ENCODE results near the gene GNA12. TPM values are rescaled to one million over a fixed set of nuclear protein-coding genes. Genes with fewer than 3 reads are reported as not detected.
A peak's percentile ranks its signal among the peaks of the same experiment; 100 is the strongest.
"Not testable (repeated sequence)": the region's sequence is repeated elsewhere in the genome, so short reads cannot be mapped to it uniquely, and the experiment has no call there.

The GNA12 gene
- total RNA-seq, 1 donor from 2014 or later, result 48.5 TPM

DNA sequence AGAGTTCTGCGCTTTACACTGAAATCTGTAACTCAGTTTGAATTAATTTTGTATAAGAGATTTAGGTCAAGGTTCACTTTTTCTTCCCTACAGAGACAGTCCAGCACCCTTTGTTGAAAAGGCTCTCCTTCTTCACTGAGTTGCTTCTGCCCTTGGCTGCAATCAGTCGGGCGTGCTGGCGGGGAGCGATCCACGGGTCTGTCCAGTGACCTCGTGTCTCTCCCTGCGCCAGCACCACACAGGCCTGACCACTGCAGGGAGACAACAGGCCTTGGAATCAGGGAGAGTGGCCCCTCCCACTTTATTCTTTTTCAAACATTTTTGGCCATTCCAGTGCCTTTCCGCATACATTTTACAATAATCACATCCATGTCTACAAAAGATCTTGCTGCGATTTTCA is 89.2 kb downstream of the GNA12 start:
- DNase-seq (ENCODE audit: low spot score), result no peak

DNA sequence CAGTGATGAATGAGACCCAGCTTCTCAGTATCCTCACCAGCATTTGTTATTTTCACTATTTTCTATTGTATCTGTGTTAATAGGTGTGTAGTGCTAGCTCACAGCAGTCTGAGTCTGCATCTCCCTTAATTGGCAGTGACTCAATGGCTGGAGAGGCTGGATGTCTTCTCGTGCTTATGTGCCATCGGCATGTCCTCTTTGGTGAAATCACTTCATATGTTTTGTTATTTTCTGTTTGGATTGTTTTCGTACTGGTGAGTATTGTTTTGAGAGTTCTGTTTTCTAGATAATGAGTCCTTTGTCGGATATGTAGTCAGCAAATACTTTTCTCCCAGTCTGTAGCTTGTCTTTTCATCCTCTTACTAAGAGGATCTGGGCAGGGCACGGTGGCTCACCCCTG is 90.0 kb downstream of the GNA12 start:
- DNase-seq (ENCODE audit: low spot score), result no peak

DNA sequence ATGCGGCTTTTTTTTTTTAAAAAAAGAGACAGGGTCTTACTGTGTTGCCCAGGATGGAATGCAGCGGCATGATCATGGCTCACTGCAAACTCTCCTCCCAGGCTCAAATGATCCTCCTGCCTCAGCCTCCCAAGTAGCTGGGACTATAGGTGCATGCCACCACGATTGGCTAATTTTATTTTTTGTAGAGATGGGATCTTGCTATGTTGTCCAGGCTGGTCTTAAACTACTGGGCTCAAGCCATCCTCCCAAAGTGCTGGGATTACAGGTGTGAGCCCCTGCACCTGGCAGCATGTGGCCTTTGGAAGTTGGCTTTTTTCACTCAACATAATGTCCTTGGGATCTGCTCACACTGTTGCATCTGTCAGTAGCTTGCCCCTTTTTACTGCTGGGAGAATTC is 91.0 kb downstream of the GNA12 start:
- DNase-seq (ENCODE audit: low spot score), result no peak

DNA sequence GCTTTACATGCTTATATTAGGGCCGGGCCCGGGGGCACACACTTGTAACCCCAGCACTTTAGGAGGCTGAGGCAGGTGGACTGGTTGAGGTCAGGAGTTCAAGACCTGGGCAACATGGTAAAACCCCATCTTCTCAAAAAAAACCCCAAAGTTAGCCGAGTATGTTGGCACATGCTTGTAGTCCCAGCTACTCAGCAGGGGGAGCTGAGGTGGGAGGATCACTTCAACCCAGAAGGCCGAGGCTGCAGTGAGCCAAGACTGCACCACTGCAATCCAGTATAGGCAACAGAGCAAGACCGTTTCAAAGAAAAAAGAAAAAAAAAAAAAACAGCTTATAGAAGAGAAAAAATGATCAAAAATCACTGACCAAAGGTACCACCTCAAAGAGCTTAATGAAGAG is 93.0 kb downstream of the GNA12 start:
- no peak for DNase-seq (ENCODE audit: low spot score)

- DNase-seq (ENCODE audit: low spot score), result no peak
These were observed 94.1 kb downstream of the GNA12 start for GRCh38 chr7:2750004-2750407.

- not testable (repeated sequence) for DNase-seq (ENCODE audit: low spot score)
These were observed 95.4 kb downstream of the GNA12 start for GRCh38 chr7:2748684-2749083.

- not testable (repeated sequence) for DNase-seq (ENCODE audit: low spot score)
These were observed 100.5 kb downstream of the GNA12 start for GRCh38 chr7:2743523-2744185.

- DNase-seq (ENCODE audit: low spot score), result no peak
These were observed 105.2 kb downstream of the GNA12 start for GRCh38 chr7:2738766-2739549.

- DNase-seq (ENCODE audit: low spot score), result peak; percentile 65
These were observed 106.2 kb downstream of the GNA12 start for GRCh38 chr7:2737771-2738540.

- DNase-seq (ENCODE audit: low spot score), result not testable (repeated sequence)
These were observed 106.9 kb downstream of the GNA12 start for GRCh38 chr7:2737005-2737743.

- DNase-seq (ENCODE audit: low spot score), result no peak
These were observed 107.6 kb downstream of the GNA12 start for GRCh38 chr7:2736411-2736914.

- DNase-seq (ENCODE audit: low spot score), result no peak
These were observed 108.4 kb downstream of the GNA12 start for GRCh38 chr7:2735744-2736143.

DNA sequence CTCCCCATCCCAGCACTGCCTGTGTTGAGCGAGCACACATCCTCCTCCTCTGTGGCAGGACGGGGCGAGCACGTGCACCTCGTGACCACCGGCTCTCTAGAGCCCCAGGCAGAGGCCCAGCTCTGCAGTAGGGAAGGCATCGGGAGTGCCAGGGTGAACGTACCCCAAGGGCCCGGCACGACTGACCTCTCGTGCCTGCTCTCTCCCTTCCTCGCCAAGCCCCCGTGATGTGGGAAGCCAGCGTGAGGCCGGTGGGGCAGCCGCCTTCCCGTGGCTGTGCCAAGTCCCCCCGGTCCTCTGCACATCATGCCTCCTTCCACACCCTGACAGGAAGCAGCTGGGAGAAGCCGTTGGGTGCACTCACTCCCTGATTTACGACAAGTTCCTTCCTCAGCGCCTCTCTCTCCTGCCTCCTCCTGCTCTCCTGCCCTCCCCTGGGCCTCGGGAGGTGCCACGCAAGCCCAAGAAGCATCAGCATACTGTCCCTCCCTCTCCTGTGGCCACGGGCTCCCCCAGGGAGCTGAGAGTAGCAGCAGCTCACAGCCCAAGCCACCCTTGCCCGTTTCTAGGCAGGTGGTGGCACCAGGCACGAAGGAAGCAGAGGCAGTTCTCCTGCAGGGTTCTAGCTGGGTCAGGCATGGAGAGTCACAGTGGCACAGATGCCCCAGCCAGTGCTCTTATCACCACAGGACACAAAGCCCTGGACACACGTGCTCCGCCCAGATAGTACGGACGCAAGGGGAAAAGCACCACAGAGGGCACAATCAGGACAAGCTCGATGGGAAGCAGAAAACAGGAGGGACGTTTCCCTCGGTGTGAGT is 109.1 kb downstream of the GNA12 start:
- no peak for DNase-seq (ENCODE audit: low spot score)

DNA sequence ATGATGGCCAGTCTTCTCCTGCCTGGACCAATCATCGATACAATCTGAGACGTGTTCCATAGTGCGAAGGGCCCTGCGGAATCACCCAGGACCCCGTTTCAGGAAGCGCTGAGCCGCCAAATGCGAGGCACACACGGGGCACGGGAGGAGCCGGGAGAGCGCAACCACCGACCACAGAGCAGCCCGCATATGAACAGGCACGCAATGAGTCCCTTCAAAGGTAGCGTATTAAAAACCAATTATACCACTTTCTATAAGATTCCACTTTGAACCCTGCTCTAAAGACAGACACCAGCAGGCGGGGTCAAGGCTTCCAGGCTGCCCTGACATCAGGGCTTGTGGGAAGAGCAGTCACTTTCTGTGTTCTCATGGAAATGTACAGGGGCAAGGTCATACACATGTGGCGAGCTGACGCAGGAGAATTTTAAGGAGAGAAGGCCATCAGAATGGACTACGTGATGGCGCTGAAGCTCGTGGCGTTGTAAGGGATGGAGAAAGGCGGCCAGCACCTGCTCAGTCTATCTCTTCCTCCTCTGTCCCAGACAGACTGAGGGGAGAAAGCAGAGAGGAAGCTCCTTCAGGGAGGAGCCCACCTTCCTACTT is 109.9 kb downstream of the GNA12 start:
- no peak for DNase-seq (ENCODE audit: low spot score)

DNA sequence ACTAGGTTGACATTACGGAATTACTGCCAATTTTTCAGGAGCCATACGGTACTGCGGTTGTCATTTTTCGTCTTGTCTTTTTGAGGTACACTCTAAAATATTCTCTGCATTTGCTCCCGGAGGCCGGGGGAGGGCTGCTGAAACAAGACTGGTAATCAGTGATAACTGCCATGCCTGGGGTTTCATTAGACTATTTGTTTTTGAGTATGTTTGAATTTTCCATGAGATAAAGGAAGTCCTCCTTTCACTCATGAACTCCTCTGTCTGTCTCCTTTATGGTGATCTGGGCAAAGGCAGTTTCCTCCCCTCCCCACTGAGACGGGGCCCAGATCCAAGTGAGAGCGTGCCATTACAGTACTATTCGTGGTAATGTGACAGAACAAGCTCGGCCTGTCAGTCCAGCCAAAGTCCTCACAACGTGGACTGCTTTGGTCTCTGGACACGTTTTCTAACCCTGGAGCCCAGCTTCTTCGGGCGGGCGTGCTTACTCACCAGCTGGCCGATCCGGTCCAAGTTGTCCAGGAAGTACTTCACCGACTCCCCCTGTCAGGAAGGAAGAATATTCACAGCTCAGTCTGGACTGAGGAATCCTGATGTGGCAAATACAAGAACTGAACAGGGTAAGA is 111.0 kb downstream of the GNA12 start:
- DNase-seq (ENCODE audit: low spot score), result peak; percentile 75

GRCh38 chr7:2732388-2732787 is 111.7 kb downstream of the GNA12 start:
- DNase-seq (ENCODE audit: low spot score), result no peak

DNA sequence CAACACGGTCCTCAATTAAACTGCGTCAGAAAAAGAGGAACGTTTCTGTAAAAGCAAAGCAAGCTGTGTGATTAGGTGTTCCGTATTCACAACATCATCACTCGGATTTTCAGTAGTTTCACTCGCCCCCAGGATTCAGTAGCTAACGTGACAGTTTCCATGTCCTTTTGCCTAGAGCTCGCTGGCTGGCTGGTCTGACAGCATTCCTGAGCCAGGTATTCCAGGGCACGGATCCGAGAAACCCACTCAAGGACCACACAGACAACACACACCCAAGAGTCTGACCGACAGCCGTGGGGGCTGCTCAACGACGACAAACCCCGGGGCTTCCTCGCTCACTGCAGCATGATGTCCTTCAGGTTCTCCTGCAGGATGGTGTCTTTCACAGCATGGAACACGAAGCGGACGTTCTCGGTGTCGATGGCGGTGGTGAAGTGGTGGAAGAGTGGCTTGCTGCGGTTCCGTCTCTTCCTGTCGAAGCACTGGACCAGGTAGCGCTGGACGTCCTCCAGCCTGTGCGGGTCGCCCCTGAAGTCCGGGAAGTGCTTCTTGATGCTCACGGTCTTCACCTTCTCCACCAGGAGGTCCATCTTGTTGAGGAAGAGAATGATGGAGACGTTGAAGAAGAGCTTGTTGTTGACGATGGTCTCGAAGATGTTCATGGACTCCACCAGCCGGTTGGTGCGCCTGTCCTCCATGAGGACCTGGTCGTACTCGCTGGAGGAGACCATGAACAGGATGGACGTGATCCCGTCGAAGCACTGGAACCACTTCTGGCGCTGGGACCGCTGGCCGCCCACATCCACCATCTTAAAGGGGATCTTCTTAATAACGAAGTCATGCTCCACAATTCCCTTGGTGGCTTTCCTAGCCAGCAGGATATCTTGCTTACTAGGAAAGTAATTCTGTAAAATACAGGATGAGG is 113.0 kb downstream of the GNA12 start:
- DNase-seq (ENCODE audit: low spot score), result no peak

DNA sequence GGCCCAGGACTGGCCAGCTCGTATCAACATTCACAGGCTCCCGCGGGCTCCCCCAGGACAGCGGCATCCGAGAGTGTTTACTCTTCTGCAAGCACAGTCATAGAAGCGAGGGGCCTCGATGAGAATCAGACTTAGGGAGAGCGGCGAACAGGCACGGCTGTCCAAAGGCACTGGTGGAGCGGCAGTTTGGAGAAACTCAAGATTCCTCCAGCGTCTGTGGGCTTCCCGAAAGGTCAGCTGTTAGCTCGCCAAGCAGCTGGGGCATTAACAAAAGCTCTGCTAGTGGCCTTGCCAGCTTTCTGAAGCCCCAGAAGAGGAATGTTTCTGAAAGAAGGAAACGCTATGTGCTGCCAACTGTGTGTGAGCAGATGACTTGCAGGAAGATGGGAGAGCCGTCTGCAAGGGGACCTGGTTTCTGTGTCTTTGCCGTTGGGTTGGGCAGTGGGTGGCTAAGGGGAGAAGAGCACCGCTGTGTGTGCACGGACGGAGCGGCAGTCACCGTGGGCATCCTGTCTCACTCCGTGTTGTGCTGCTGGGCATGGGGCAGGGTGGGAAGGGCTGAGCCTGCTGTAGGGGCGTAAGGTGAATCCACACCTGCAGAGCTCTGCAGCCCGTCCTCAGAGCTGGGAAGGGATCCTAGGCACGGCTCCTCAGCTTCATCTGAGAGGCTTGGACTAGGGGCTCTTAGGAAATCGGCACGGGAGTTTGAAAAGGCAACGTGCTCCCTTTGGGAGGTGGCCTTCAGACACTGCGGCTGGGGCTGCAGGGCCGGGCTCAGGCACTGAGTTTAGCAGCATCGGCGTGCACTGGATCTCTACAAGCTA is 114.0 kb downstream of the GNA12 start:
- peak; percentile 67 for DNase-seq (ENCODE audit: low spot score)
